ENCODE results near the gene LBR. TPM values are rescaled to one million over a fixed set of nuclear protein-coding genes. Genes with fewer than 3 reads are reported as not detected.
"Not testable (repeated sequence)": the region's sequence is repeated elsewhere in the genome, so short reads cannot be mapped to it uniquely, and the experiment has no call there.

The LBR gene
- total and polyA plus RNA-seq, 8 donors: 12.3 to 31.6 (median 18.5) TPM

- WGBS, 2 donors: 91 to 94% methylated on average over 8 of the region's 8 CpGs
- DNase-seq: no peak
- no peak overlapping the region for H3K4me3 ChIP-seq
- no peak for ATAC-seq
- peaks cover 0 to 8% (median 4%) of the 10 kb centered on the region in 3 donors for H3K4me1 ChIP-seq
- H3K36me3 ChIP-seq: peaks cover 0 to 18% (median 5%) of the 10 kb centered on the region in 3 donors
- TF ChIP-seq CTCF (IDR thresholded peaks at IDR 0.05): no peak
- no peak overlapping the region for H3K27ac ChIP-seq
- no peaks in the 10 kb centered on the region for H3K9me3 ChIP-seq
- intact Hi-C loops (cut with DNase I): no loop called here
- H3K27me3 ChIP-seq: no peaks in the 10 kb centered on the region
- no peak for FAIRE-seq
These were observed 20.7 kb downstream of the LBR start for GRCh38 chr1:225406976-225407725.

- no peak for TF ChIP-seq CTCF (IDR thresholded peaks at IDR 0.05)
- Histone ChIP-seq H3K9me3 (no peaks in the 10 kb centered on the region), H3K27ac (no peak overlapping the region), H3K36me3 (peaks cover 0 to 31% (median 4%) of the 10 kb centered on the region in 3 donors), H3K4me1 (no peaks in the 10 kb centered on the region), H3K27me3 (no peaks in the 10 kb centered on the region), H3K4me3 (no peak overlapping the region)
- ATAC-seq: no peak
- intact Hi-C loops (cut with DNase I): no loop called here
- DNase-seq: no peak
- no peak for FAIRE-seq
- 92 to 94% methylated on average over 5 of the region's 5 CpGs for WGBS, 2 donors
These were observed 26.9 kb downstream of the LBR start for GRCh38 chr1:225400968-225401367.

- TF ChIP-seq CTCF (IDR thresholded peaks at IDR 0.05): no peak
- DNase-seq (no peak), FAIRE-seq (no peak), ATAC-seq (no peak)
- H3K27me3 ChIP-seq: no peaks in the 10 kb centered on the region
- H3K36me3 ChIP-seq: peaks cover 0 to 7% (median 0%) of the 10 kb centered on the region in 3 donors
- H3K27ac ChIP-seq: no peak overlapping the region
- H3K4me1 ChIP-seq: no peaks in the 10 kb centered on the region
- no peak overlapping the region for H3K4me3 ChIP-seq
- intact Hi-C loops (cut with DNase I): no loop called here
- no peaks in the 10 kb centered on the region for H3K9me3 ChIP-seq
- 89 to 90% methylated on average over 2 of the region's 2 CpGs for WGBS, 2 donors
These were observed 31.5 kb downstream of the LBR start for GRCh38 chr1:225396357-225396756.

- ATAC-seq: no peak
- H3K4me3 ChIP-seq: no peak overlapping the region
- intact Hi-C loops (cut with DNase I): no loop called here
- no peak overlapping the region for H3K27ac ChIP-seq
- no peak for TF ChIP-seq CTCF (IDR thresholded peaks at IDR 0.05)
- FAIRE-seq: no peak
- WGBS, 2 donors: 92 to 99% methylated on average over 4 of the region's 4 CpGs
- no peak for DNase-seq
- H3K4me1 ChIP-seq: no peaks in the 10 kb centered on the region
- no peaks in the 10 kb centered on the region for H3K36me3 ChIP-seq
- no peaks in the 10 kb centered on the region for H3K27me3 ChIP-seq
- no peaks in the 10 kb centered on the region for H3K9me3 ChIP-seq
These were observed 38.0 kb downstream of the LBR start for GRCh38 chr1:225389843-225390242.

GRCh38 chr1:225388372-225388771 lies 39.5 kb downstream of the LBR start:
- H3K9me3 ChIP-seq: no peaks in the 10 kb centered on the region
- DNase-seq (no peak), ATAC-seq (no peak), FAIRE-seq (no peak)
- no peak for TF ChIP-seq CTCF (IDR thresholded peaks at IDR 0.05)
- no peaks in the 10 kb centered on the region for H3K4me1 ChIP-seq
- intact Hi-C loops (cut with DNase I): no loop called here
- H3K27me3 ChIP-seq: no peaks in the 10 kb centered on the region
- no peaks in the 10 kb centered on the region for H3K36me3 ChIP-seq
- H3K27ac ChIP-seq: no peak overlapping the region
- no peak overlapping the region for H3K4me3 ChIP-seq
- WGBS, 2 donors: 80 to 91% methylated on average over 4 of the region's 4 CpGs

GRCh38 chr1:225386860-225387259 lies 41.0 kb downstream of the LBR start:
- H3K9me3 ChIP-seq; H3K27ac ChIP-seq; intact Hi-C loops (cut with DNase I); H3K36me3 ChIP-seq; ATAC-seq; H3K4me1 ChIP-seq; H3K4me3 ChIP-seq; DNase-seq; H3K27me3 ChIP-seq; FAIRE-seq: not testable (repeated sequence)
- 94 to 95% methylated on average over 3 of the region's 3 CpGs for WGBS, 2 donors

Data from pancreas (tissue), 10 donors.